A549 treated with AZD2906 at 1 μM for 4 hours (cell line): ENCODE measurements around the gene HNRNPH1. TPM values are rescaled to one million over a fixed set of nuclear protein-coding genes. Genes with fewer than 3 reads are reported as not detected.

Experiments
- total RNA-seq: library from RNA; stranded (reverse); fragments of 200-300 nt; extraction: Qiagen RNA extraction; gene quantifications from 5 replicates; pipeline ENCODE4 v1.2.3, GENCODE V29; 2022

The HNRNPH1 gene
- total RNA-seq, result 401 to 608 TPM (median 443 TPM) in 5 replicates

GRCh38 chr5:179623003-179623905 is at the start of gene HNRNPH1:
TSS of gene HNRNPH1 (minus strand) at chr5:179623671. CDS start at chr5:179623133, 538 bp downstream.

Other genes with a start within 250 kb of the HNRNPH1 start
- 25.4 to 27.2 TPM (median 26.8 TPM) in 5 replicates for gene RUFY1, start 73.1 kb downstream of the HNRNPH1 start, total RNA-seq
- not detected in 5 replicates for gene CBY3, start 57.4 kb upstream of the HNRNPH1 start, total RNA-seq
- 304 to 409 TPM (median 341 TPM) in 5 replicates for gene CANX, start 75.3 kb upstream of the HNRNPH1 start, total RNA-seq
- gene MAML1, start 109.2 kb upstream of the HNRNPH1 start, total RNA-seq, result 16.0 to 18.5 TPM (median 17.7 TPM) in 5 replicates
- 0.28 TPM in 2 of 5 replicates, not detected in the others for gene LTC4S, start 170.3 kb upstream of the HNRNPH1 start, total RNA-seq
- 190 to 225 TPM (median 204 TPM) in 5 replicates for gene MGAT4B, start 183.2 kb upstream of the HNRNPH1 start, total RNA-seq
- gene SQSTM1, start 197.2 kb upstream of the HNRNPH1 start, total RNA-seq, result 721 to 1,258 TPM (median 848 TPM) in 5 replicates
- gene MRNIP, start 235.1 kb upstream of the HNRNPH1 start, total RNA-seq, result 13.7 to 22.1 TPM (median 19.5 TPM) in 5 replicates